Measurements from ENCODE around the gene CCNI. TPM values are rescaled to one million over a fixed set of nuclear protein-coding genes. Genes with fewer than 3 reads are reported as not detected.

Gene CCNI
- total and polyA plus RNA-seq, 2 of the 13 experiments (the other 11 are each of a cell fraction or from before 2014, with no cell fraction given) = 43.5 to 122 TPM

GRCh38 chr4:77036206-77036605 is 39.6 kb downstream of the CCNI start:
- Histone ChIP-seq H3K79me2 (ENCODE audit: insufficient read depth, low read length) (no peaks in the 10 kb centered on the region), H3K9ac (ENCODE audit: insufficient read depth, low read depth, low read length) (no peak overlapping the region), H3K36me3 (replicated peaks in 1 of 2; ENCODE audit: control insufficient read depth in 1 of 2, insufficient read depth in 2 of 2, low read length in 2 of 2) (peaks cover 2 to 30% of the 10 kb centered on the region in 2 experiments; a peak in 4 of 5 replicates), H2AFZ (ENCODE audit: low read length) (no peak overlapping the region), H3K9me3 (ENCODE audit: low read length) (no peaks in the 10 kb centered on the region), H3K4me3 (replicated peaks in 1 of 3; ENCODE audit: insufficient read depth in 1 of 3, low read depth in 2 of 3, low read length in 3 of 3) (no peak overlapping the region), H4K20me1 (ENCODE audit: insufficient read depth, low read length) (no peaks in the 10 kb centered on the region), H3K4me2 (ENCODE audit: low read depth, low read length) (no peak overlapping the region), H3K27ac (ENCODE audit: extremely low read length, insufficient read depth, low read length) (no peak overlapping the region), H3K4me1 (ENCODE audit: insufficient read depth, low read length) (no peaks in the 10 kb centered on the region), H3K27me3 (ENCODE audit: control insufficient read depth in 1 of 2, insufficient read depth in 2 of 2, low read length in 2 of 2) (no peaks in the 10 kb centered on the region)
- 97% methylated on average over 2 of the region's 2 CpGs for WGBS (ENCODE audit: low lambda C conversion rate)
- in situ Hi-C loops (cut with HindIII; ENCODE audit: extremely low pct_ligation_motif_present, low pct_unique_long_range_greater_than_20kb) = no loop called here
- BruUV-seq (replicated peaks) = no TSS peak
- CTCF ChIA-PET (ENCODE audit: low intra/inter-chr PET ratio, low total read pairs) = no interaction called here
- POLR2A ChIA-PET = no interaction called here
- ATAC-seq (no peak), DNase-seq (ENCODE audit: low spot score) (no peak), FAIRE-seq (no peak)
- intact Hi-C loops (cut with micrococcal nuclease; ENCODE audit: unreplicated experiment) = loop anchor here (1.0 kb wide), 1 partner anchor 14 kb away; no protein-coding TSS in a partner anchor
- TF ChIP-seq ZNF263 (CRISPR knock-in tag; IDR thresholded peaks at IDR 0.05) (no peak), ZNF496 (CRISPR knock-in tag; IDR thresholded peaks at IDR 0.05; ENCODE audit: insufficient replicate concordance) (no peak), ZNF577 (CRISPR knock-in tag; IDR thresholded peaks at IDR 0.05; ENCODE audit: borderline replicate concordance, low read depth) (no peak), ZNF207 (IDR thresholded peaks at IDR 0.05; ENCODE audit: borderline replicate concordance) (no peak), ARHGAP35 (CRISPR knock-in tag; IDR thresholded peaks at IDR 0.05; ENCODE audit: borderline replicate concordance) (no peak), ZSCAN5A (CRISPR knock-in tag; IDR thresholded peaks at IDR 0.05; ENCODE audit: borderline replicate concordance) (no peak), ZNF780A (CRISPR knock-in tag; IDR thresholded peaks at IDR 0.05) (no peak), JUN (CRISPR knock-in tag; IDR thresholded peaks at IDR 0.05) (no peak), RBAK (CRISPR knock-in tag; IDR thresholded peaks at IDR 0.05) (no peak), SMAD1 (CRISPR knock-in tag; IDR thresholded peaks at IDR 0.05; ENCODE audit: borderline replicate concordance, low read depth) (no peak)
